ENCODE data around the gene MTURN. TPM values are rescaled to one million over a fixed set of nuclear protein-coding genes. Genes with fewer than 3 reads are reported as not detected.

MTURN gene
- total RNA-seq, 2 experiments from 2014 or later: 4.2 TPM

DNA sequence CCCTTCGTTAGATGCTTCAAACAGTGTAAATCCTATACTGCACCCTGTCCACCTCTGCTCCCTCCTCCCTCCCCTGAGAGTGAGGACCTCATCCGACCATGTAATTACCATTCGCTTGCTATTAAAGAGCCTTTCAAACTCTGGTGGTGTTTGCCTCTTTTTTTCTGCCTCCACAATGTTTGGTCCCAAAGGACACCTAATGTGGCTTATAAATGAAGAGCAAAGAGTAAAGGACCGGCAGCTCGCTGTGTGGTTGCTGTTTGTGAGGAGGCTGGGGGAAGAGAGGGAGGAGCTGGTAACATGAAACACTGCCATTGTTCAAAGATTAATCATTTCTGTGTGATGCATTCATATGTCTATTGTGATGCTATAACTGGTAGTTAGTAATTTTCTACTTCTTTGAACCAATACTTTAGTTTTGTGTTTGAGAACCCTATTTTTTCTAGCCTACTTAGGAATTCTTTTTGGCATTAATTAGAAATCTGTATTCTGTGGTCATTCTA is 27.9 kb downstream of the MTURN start:
- Mint-ChIP-seq H3K36me3 (ENCODE audit: low read depth) (peaks cover 2% of the 10 kb centered on the region), H3K27me3 (no peaks in the 10 kb centered on the region), H3K4me1 (peaks cover 52% of the 10 kb centered on the region), H3K4me3 (peak overlapping the region; percentile 13), H3K9me3 (ENCODE audit: low read depth) (no peaks in the 10 kb centered on the region), H3K27ac (peak overlapping the region; percentile 63)
- DNase-seq (peak; percentile 57), ATAC-seq (peak; percentile 78)
- ChIA-PET CTCF (interaction anchor here (0.7 to 1.9 kb wide), 4 partner anchors 20 to 116 kb away, joined by 3 to 7 read pairs (median 4); no protein-coding TSS in a partner anchor), POLR2A (no interaction called here)
- intact Hi-C loops (cut with DNase I, micrococcal nuclease): loop anchor here (2.0 to 10.0 kb wide), 7 partner anchors 28 to 400 kb away; partner anchors contain the start of genes ZNRF2 (in 2 of the 2), MTURN (in 1 of the 2) and NOD1 (in 1 of the 2)

GRCh38 chr7:30163231-30163894 is 28.6 kb downstream of the MTURN start:
- POLR2A ChIA-PET: no interaction called here
- peak; percentile 44 for ATAC-seq
- peak; percentile 51 for DNase-seq
- intact Hi-C loops (cut with DNase I, micrococcal nuclease): loop anchor here (2.0 to 10.0 kb wide), 7 partner anchors 29 to 399 kb away; partner anchors contain the start of genes ZNRF2 (in 2 of the 2), MTURN (in 1 of the 2) and NOD1 (in 1 of the 2)
- H3K27ac Mint-ChIP-seq: peak overlapping the region; percentile 63
- H3K4me1 Mint-ChIP-seq: peaks cover 48% of the 10 kb centered on the region
- H3K36me3 Mint-ChIP-seq (ENCODE audit: low read depth): peaks cover 2% of the 10 kb centered on the region
- H3K9me3 Mint-ChIP-seq (ENCODE audit: low read depth): no peaks in the 10 kb centered on the region
- H3K27me3 Mint-ChIP-seq: no peaks in the 10 kb centered on the region
- CTCF ChIA-PET: interaction anchor here (0.7 to 1.9 kb wide), 6 partner anchors 19 to 410 kb away, joined by 3 to 7 read pairs (median 4); no protein-coding TSS in a partner anchor
- peak overlapping the region; percentile 13 for H3K4me3 Mint-ChIP-seq

DNA sequence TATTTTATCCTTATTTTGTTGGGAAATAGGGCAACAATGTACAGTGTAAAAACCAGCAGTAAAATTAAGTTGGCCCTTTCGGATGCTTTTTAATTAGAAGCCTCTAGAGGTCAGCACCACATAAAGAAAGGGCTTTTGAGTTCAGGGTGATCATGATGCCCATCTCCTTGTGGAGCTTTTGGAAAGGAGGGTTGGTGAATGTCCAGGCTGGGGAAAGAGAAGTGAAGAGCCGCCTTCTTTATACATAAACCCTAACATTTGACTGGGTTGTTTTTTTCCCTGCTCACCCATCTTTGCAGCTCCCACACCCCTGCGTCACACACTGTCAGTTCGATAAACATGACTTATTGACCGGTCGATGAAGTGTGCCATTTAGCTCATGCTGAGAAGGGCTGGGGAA is 29.8 kb downstream of the MTURN start:
- no peaks in the 10 kb centered on the region for H3K9me3 Mint-ChIP-seq (ENCODE audit: low read depth)
- intact Hi-C loops (cut with DNase I, micrococcal nuclease): loop anchor here (1.0 to 10.0 kb wide), 7 partner anchors 120 to 400 kb away; partner anchors contain the start of genes NOD1 (in 1 of the 2) and ZNRF2 (in 1 of the 2)
- ChIA-PET CTCF (interaction anchor here (1.0 to 1.6 kb wide), 4 partner anchors 14 to 184 kb away, joined by 3 to 4 read pairs (median 4); no protein-coding TSS in a partner anchor), POLR2A (no interaction called here)
- no peak overlapping the region for H3K4me3 Mint-ChIP-seq
- no peaks in the 10 kb centered on the region for H3K27me3 Mint-ChIP-seq
- DNase-seq: no peak
- H3K27ac Mint-ChIP-seq: peak overlapping the region; percentile 17
- peaks cover 2% of the 10 kb centered on the region for H3K36me3 Mint-ChIP-seq (ENCODE audit: low read depth)
- H3K4me1 Mint-ChIP-seq: peaks cover 38% of the 10 kb centered on the region
- peak; percentile 24 for ATAC-seq

DNA sequence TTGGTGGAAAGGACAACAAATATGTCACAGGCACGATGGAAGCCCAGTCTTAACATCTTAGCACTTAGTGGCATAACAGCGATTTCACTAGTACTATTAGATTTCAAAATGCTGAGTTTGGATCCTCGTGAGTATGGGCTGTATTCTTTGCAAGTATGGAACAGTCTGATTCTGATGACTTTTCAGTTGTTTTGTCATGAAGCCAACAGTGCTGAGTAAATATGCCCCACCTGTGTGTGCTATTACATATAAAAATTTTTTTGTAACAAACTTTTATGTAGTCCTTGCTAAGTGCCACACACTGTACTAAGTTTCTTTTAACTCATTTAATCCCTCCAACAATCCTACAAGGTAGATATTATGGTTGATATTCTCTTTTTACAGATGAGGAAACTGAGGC is 30.8 kb downstream of the MTURN start:
- Mint-ChIP-seq H3K36me3 (ENCODE audit: low read depth) (no peaks in the 10 kb centered on the region), H3K9me3 (ENCODE audit: low read depth) (no peaks in the 10 kb centered on the region), H3K27me3 (no peaks in the 10 kb centered on the region), H3K4me1 (peaks cover 28% of the 10 kb centered on the region), H3K27ac (no peak overlapping the region), H3K4me3 (no peak overlapping the region)
- ATAC-seq (no peak), DNase-seq (no peak)
- intact Hi-C loops (cut with DNase I, micrococcal nuclease): loop anchor here in 1 of 2 experiments (2.0 to 10.0 kb wide), 2 partner anchors 119 to 187 kb away; partner anchors contain the start of gene ZNRF2
- ChIA-PET CTCF (interaction anchor here (0.7 kb wide), 1 partner anchor 129 kb away, joined by 3 read pairs; no protein-coding TSS in a partner anchor), POLR2A (no interaction called here)

GRCh38 chr7:30166155-30166840 is 31.5 kb downstream of the MTURN start:
- POLR2A ChIA-PET: no interaction called here
- Mint-ChIP-seq H3K4me1 (peaks cover 25% of the 10 kb centered on the region), H3K27ac (no peak overlapping the region), H3K36me3 (ENCODE audit: low read depth) (no peaks in the 10 kb centered on the region), H3K4me3 (no peak overlapping the region), H3K27me3 (no peaks in the 10 kb centered on the region), H3K9me3 (ENCODE audit: low read depth) (no peaks in the 10 kb centered on the region)
- intact Hi-C loops (cut with DNase I, micrococcal nuclease): loop anchor here in 1 of 2 experiments (10.0 kb wide), 1 partner anchor 119 kb away; the partner anchor contains the start of gene ZNRF2
- no peak for DNase-seq
- no peak for ATAC-seq
- CTCF ChIA-PET: interaction anchor here (0.6 to 0.7 kb wide), 3 partner anchors 130 to 1611 kb away, joined by 3 read pairs; no protein-coding TSS in a partner anchor

GRCh38 chr7:30166841-30167235 is 32.1 kb downstream of the MTURN start:
- H3K27me3 Mint-ChIP-seq: no peaks in the 10 kb centered on the region
- H3K4me1 Mint-ChIP-seq: peaks cover 22% of the 10 kb centered on the region
- intact Hi-C loops (cut with DNase I, micrococcal nuclease): loop anchor here in 1 of 2 experiments (10.0 kb wide), 1 partner anchor 118 kb away; the partner anchor contains the start of gene ZNRF2
- ATAC-seq (no peak), DNase-seq (no peak)
- H3K36me3 Mint-ChIP-seq (ENCODE audit: low read depth): no peaks in the 10 kb centered on the region
- no peak overlapping the region for H3K4me3 Mint-ChIP-seq
- POLR2A ChIA-PET: no interaction called here
- no peak overlapping the region for H3K27ac Mint-ChIP-seq
- no peaks in the 10 kb centered on the region for H3K9me3 Mint-ChIP-seq (ENCODE audit: low read depth)
- CTCF ChIA-PET: interaction anchor here (0.6 to 0.7 kb wide), 3 partner anchors 163 to 1612 kb away, joined by 3 to 5 read pairs (median 3); no protein-coding TSS in a partner anchor

- peaks cover 12% of the 10 kb centered on the region for H3K4me1 Mint-ChIP-seq
- CTCF ChIA-PET: no interaction called here
- no peaks in the 10 kb centered on the region for H3K27me3 Mint-ChIP-seq
- H3K27ac Mint-ChIP-seq: no peak overlapping the region
- POLR2A ChIA-PET: no interaction called here
- no peak for ATAC-seq
- no peak overlapping the region for H3K4me3 Mint-ChIP-seq
- H3K36me3 Mint-ChIP-seq (ENCODE audit: low read depth): no peaks in the 10 kb centered on the region
- H3K9me3 Mint-ChIP-seq (ENCODE audit: low read depth): no peaks in the 10 kb centered on the region
- DNase-seq: no peak
- intact Hi-C loops (cut with DNase I, micrococcal nuclease): loop anchor here in 1 of 2 experiments (10.0 kb wide), 1 partner anchor 117 kb away; the partner anchor contains the start of gene ZNRF2
Measured at GRCh38 chr7:30167901-30168300, 33.1 kb downstream of the MTURN start.

- ATAC-seq (no peak), DNase-seq (no peak)
- CTCF ChIA-PET: no interaction called here
- Mint-ChIP-seq H3K27me3 (no peaks in the 10 kb centered on the region), H3K4me3 (no peak overlapping the region), H3K36me3 (ENCODE audit: low read depth) (no peaks in the 10 kb centered on the region), H3K27ac (no peak overlapping the region), H3K4me1 (peaks cover 2% of the 10 kb centered on the region), H3K9me3 (ENCODE audit: low read depth) (no peaks in the 10 kb centered on the region)
- POLR2A ChIA-PET: no interaction called here
- intact Hi-C loops (cut with DNase I, micrococcal nuclease): loop anchor here in 1 of 2 experiments (10.0 kb wide), 1 partner anchor 116 kb away; the partner anchor contains the start of gene ZNRF2
Measured at GRCh38 chr7:30168835-30169573, 34.2 kb downstream of the MTURN start.

DNA sequence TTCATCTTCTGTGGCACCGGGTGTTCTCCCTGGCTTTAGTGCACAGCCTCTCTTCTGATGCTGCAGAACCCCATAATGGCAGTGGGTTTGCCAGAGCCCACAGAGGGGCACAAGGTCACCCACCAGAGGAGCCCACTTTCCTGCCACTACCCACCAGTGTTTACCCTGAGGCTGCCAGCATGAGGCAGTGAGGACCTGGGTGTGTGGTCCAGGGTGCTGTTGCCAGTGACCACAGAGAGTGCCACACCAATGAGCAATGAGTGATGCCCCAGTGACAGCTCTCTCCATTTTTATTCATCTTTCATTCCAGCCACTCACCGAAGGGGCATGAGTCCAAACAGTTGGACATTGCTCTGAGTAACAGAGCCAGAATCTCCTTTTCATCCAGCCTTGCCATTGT is 34.8 kb downstream of the MTURN start:
- Mint-ChIP-seq H3K9me3 (ENCODE audit: low read depth) (no peaks in the 10 kb centered on the region), H3K27me3 (no peaks in the 10 kb centered on the region), H3K4me1 (no peaks in the 10 kb centered on the region), H3K4me3 (no peak overlapping the region), H3K27ac (no peak overlapping the region), H3K36me3 (ENCODE audit: low read depth) (no peaks in the 10 kb centered on the region)
- ATAC-seq (no peak), DNase-seq (no peak)
- intact Hi-C loops (cut with DNase I, micrococcal nuclease): loop anchor here in 1 of 2 experiments (10.0 kb wide), 1 partner anchor 115 kb away; the partner anchor contains the start of gene ZNRF2
- ChIA-PET POLR2A (no interaction called here), CTCF (interaction anchor here (0.7 kb wide), 1 partner anchor 766 kb away, joined by 3 read pairs; no protein-coding TSS in a partner anchor)

GRCh38 chr7:30170476-30171205 is 35.9 kb downstream of the MTURN start:
- Mint-ChIP-seq H3K36me3 (ENCODE audit: low read depth) (no peaks in the 10 kb centered on the region), H3K4me1 (no peaks in the 10 kb centered on the region), H3K9me3 (ENCODE audit: low read depth) (no peaks in the 10 kb centered on the region), H3K4me3 (no peak overlapping the region), H3K27ac (no peak overlapping the region), H3K27me3 (no peaks in the 10 kb centered on the region)
- ChIA-PET CTCF (interaction anchor here (1.0 kb wide), 1 partner anchor 261 kb away, joined by 3 read pairs; no protein-coding TSS in a partner anchor), POLR2A (no interaction called here)
- DNase-seq (no peak), ATAC-seq (no peak)
- intact Hi-C loops (cut with DNase I, micrococcal nuclease): no loop called here

Data from activated CD4-positive, alpha-beta T cell treated with anti-CD3 and anti-CD28 coated beads for 36 hours (primary cell).